Cardiac muscle cell (in vitro differentiated cells and primary cell): Measurements from ENCODE around the gene CLEC9A. TPM values are rescaled to one million over a fixed set of nuclear protein-coding genes. Genes with fewer than 3 reads are reported as not detected.
"Not testable (repeated sequence)": the region's sequence is repeated elsewhere in the genome, so short reads cannot be mapped to it uniquely, and the experiment has no call there.

Experiments
- DNase-seq, 2 donors: peaks; one replicate each; pipeline versions ENCODE4 v3.0.0 to v3.0.0-alpha.2; 2010 to 2017; ENCODE audit warnings: low read depth in 1 of 2, low spot score in 1 of 2
- H3K27ac ChIP-seq: fragments of 200-600 bp; sonication (generic); 2 replicates; pipeline ENCODE4 v1.5.1; 2016
- H3K27me3 ChIP-seq: fragments of 200-600 bp; sonication (generic); 2 replicates; pipeline ENCODE4 v1.6.0; 2016; ENCODE audit warnings: control low read depth
- H3K36me3 ChIP-seq: fragments of 200-600 bp; sonication (generic); 2 replicates; pipeline ENCODE4 v1.5.1; 2016; ENCODE audit warnings: control low read depth
- H3K4me1 ChIP-seq: fragments of 200-600 bp; sonication (generic); 2 replicates; pipeline ENCODE4 v1.8.1; 2017; ENCODE audit warnings: low read depth, mild to moderate bottlenecking, mixed run types
- H3K4me3 ChIP-seq: fragments of 200-600 bp; sonication (generic); 2 replicates; pipeline ENCODE4 v1.5.1; 2016; ENCODE audit warnings: mild to moderate bottlenecking
- H3K9me3 ChIP-seq: fragments of 200-600 bp; sonication (generic); 2 replicates; pipeline ENCODE4 v1.5.1; 2017; ENCODE audit warnings: low read depth, mild to moderate bottlenecking, control low read depth
- polyA plus RNA-seq: library from polyadenylated mRNA; unstranded; fragments of >200 nt; fragmentation: Nextera tagmentation; extraction: Ambion mirVana; gene quantifications from 2 replicates; pipeline ENCODE4 v1.2.1, GENCODE V29; 2016
- total RNA-seq: library from RNA; depleted of rRNA; stranded (reverse); fragments of >200 nt; gene quantifications from 2 replicates; pipeline ENCODE4 v1.2.3, GENCODE V29; 2016
- TF ChIP-seq, protein P1 (sequence below): IDR thresholded peaks from 2 replicates; pipeline ENCODE4 v1.5.1; 2012; ENCODE audit warnings: low read depth, mild to moderate bottlenecking, low read length

The CLEC9A gene
- total and polyA plus RNA-seq, 2 experiments from 2014 or later, result not detected

DNA sequence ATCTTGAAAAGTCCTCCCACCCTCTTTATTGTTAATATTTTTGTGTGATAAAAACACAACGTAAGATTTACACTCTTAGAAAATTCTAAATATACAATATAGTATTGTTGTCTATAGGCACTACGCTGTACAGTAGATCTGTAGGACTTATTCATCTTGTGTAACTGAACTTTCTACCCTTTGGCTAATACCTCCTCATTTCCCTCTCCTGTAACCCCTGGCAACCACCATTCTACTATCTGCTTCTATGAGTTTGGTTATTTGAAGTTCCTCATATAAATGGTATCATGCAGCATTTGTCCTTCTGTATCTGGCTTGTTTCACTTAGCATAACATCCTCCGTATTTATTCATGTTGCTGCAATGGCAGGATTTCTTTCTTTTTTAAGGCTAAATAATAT lies 5.2 kb upstream of the CLEC9A start:
- TF ChIP-seq, protein P1, sequence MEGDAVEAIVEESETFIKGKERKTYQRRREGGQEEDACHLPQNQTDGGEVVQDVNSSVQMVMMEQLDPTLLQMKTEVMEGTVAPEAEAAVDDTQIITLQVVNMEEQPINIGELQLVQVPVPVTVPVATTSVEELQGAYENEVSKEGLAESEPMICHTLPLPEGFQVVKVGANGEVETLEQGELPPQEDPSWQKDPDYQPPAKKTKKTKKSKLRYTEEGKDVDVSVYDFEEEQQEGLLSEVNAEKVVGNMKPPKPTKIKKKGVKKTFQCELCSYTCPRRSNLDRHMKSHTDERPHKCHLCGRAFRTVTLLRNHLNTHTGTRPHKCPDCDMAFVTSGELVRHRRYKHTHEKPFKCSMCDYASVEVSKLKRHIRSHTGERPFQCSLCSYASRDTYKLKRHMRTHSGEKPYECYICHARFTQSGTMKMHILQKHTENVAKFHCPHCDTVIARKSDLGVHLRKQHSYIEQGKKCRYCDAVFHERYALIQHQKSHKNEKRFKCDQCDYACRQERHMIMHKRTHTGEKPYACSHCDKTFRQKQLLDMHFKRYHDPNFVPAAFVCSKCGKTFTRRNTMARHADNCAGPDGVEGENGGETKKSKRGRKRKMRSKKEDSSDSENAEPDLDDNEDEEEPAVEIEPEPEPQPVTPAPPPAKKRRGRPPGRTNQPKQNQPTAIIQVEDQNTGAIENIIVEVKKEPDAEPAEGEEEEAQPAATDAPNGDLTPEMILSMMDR, result no peak
- Histone ChIP-seq H3K9me3 (no peaks in the 10 kb centered on the region), H3K4me3 (no peak overlapping the region), H3K27me3 (no peaks in the 10 kb centered on the region), H3K36me3 (no peaks in the 10 kb centered on the region), H3K4me1 (no peaks in the 10 kb centered on the region), H3K27ac (no peak overlapping the region)
- no peak for DNase-seq

DNA sequence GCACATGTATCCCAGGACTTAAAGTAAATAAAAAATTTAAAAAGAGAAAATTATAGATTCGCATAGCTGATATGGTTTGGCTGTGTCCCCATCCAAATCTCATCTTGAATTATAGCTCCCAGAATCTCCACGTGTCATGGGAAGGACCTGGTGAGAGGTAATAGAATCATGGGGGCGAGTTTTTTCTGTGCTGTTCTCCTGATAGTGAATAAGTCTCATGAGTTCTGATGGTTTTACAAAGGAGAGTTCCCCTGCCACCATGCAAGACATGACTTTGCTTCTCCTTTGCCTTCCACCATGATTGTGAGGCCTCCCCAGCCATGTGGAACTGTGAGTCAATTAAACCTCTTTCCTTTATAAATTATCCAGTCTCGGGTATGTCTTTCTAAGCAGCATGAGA lies 3.8 kb upstream of the CLEC9A start:
- DNase-seq, H3K9me3 ChIP-seq, H3K4me1 ChIP-seq, H3K4me3 ChIP-seq, H3K36me3 ChIP-seq, H3K27me3 ChIP-seq, H3K27ac ChIP-seq: not testable (repeated sequence)

DNA sequence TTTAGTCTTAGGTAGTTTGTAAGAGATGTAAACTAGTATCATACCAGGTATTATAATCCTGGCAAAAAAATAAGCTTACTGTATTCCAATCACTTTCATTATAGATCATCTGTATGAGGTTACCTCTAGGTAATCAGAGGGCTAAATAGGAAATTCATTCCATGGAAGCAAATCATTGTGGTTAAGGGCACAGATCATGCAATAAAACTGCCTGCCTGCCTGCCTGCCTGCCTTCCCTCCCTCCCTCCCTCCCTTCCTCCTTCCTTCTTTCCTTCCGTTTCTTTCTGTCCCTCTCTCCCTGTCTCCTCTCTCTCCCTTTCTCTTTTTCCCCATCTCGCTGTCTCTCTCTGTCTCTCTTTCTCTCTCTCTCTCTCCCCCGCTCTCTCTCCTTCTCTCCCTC lies 3.2 kb upstream of the CLEC9A start:
- no peaks in the 10 kb centered on the region for H3K9me3 ChIP-seq
- no peaks in the 10 kb centered on the region for H3K27me3 ChIP-seq
- no peaks in the 10 kb centered on the region for H3K36me3 ChIP-seq
- no peaks in the 10 kb centered on the region for H3K4me1 ChIP-seq
- no peak for DNase-seq
- H3K27ac ChIP-seq, result no peak overlapping the region
- H3K4me3 ChIP-seq, result no peak overlapping the region
- TF ChIP-seq, protein P1, result no peak

DNA sequence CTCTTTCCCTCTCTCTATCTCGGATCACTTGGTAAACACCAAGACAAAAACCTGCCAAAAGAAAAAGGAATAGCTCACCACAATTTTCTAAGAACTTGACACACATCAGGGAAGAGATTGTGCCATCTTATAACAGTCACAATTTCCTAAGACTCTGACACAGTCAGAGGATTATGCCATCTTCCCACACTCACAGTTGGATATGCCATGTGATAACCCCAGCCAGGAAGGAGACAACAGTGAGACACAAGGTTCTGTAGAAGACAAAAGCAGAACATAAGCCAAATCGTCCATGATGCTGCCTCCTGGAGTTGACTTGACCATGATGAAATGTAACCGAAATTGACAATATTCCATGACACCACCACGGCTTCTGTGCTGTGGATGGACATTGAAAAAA lies 2.8 kb upstream of the CLEC9A start:
- no peak overlapping the region for H3K27ac ChIP-seq
- no peak overlapping the region for H3K4me3 ChIP-seq
- H3K36me3 ChIP-seq, result no peaks in the 10 kb centered on the region
- TF ChIP-seq, protein P1, result no peak
- DNase-seq, result no peak
- no peaks in the 10 kb centered on the region for H3K4me1 ChIP-seq
- H3K27me3 ChIP-seq, result no peaks in the 10 kb centered on the region
- H3K9me3 ChIP-seq, result no peaks in the 10 kb centered on the region

DNA sequence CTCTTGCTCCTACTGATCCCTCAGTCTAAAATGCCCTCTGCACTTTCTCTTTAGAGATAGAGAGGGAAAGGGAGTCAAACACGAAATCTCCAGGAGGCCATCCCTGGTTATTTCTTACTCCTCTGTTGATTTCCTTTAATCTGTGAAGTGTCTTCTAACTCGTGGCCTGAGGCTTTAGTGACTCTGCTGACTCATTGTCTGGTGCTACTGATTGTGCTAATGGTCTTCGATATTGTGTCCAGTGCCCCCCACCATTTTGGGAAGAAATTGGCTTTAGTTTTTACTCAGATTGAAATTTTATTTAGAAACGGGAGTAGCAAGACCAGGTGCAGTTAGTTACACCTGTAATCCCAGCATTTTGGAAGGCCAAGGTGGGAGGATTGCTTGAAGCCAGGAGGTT lies 839 bp downstream of the CLEC9A start:
- Histone ChIP-seq H3K9me3 (no peaks in the 10 kb centered on the region), H3K4me3 (no peak overlapping the region), H3K27me3 (no peaks in the 10 kb centered on the region), H3K36me3 (no peaks in the 10 kb centered on the region), H3K27ac (no peak overlapping the region), H3K4me1 (no peaks in the 10 kb centered on the region)
- no peak for DNase-seq
- TF ChIP-seq, protein P1, result no peak

DNA sequence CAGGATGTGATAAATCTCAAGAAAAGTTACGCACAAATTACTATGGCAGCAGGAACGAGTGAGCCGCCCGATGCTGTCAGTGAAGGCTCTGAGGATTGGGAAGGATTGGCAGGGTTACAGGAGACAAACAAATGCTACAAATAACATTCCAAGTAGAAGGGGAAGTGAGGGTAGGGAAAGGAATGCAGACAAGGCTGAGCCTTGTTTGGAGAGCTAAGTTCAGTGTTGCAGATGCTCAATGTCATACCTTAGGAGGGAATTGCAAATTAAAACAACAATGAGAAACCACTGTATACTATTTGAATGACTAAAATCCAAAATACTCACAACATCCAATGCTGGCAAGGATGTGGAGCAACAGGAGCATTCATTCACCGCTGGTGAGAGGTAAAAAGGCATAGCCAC lies 1.3 kb downstream of the CLEC9A start:
- TF ChIP-seq, protein P1, result no peak
- Histone ChIP-seq H3K27me3 (no peaks in the 10 kb centered on the region), H3K4me1 (no peaks in the 10 kb centered on the region), H3K36me3 (no peaks in the 10 kb centered on the region), H3K27ac (no peak overlapping the region), H3K4me3 (no peak overlapping the region), H3K9me3 (no peaks in the 10 kb centered on the region)
- DNase-seq, result peak in 1 of 2 donors; percentile 66
